Liver (tissue), 3 donors: ENCODE measurements around the gene C2orf76.

ENCODE experiments used
- TAF1 ChIP-seq: conservative IDR thresholded peaks from 2 replicates; pipeline ENCODE4 v1.6.1; 2016; ENCODE audit warnings: antibody characterized with exemption, mild to moderate bottlenecking
- TF ChIP-seq, protein P1 (sequence below): fragments of 150-350 bp; IDR thresholded peaks from 2 replicates; pipeline ENCODE4 v1.5.1; 2017; ENCODE audit warnings: improper control_type of control experiment, low read depth, low read length; ENCODE audit not compliant: missing input control
- TF ChIP-seq, protein P2 (sequence below): IDR thresholded peaks from 2 replicates; pipeline ENCODE4 v1.6.1; 2016; ENCODE audit warnings: antibody characterized with exemption
- TF ChIP-seq, protein P3 (sequence below): IDR thresholded peaks from 2 replicates; pipeline ENCODE4 v1.6.1; 2016; ENCODE audit warnings: antibody characterized with exemption, mild to moderate bottlenecking
- donor health status: healthy.
- donor health status: healthy.

DNA sequence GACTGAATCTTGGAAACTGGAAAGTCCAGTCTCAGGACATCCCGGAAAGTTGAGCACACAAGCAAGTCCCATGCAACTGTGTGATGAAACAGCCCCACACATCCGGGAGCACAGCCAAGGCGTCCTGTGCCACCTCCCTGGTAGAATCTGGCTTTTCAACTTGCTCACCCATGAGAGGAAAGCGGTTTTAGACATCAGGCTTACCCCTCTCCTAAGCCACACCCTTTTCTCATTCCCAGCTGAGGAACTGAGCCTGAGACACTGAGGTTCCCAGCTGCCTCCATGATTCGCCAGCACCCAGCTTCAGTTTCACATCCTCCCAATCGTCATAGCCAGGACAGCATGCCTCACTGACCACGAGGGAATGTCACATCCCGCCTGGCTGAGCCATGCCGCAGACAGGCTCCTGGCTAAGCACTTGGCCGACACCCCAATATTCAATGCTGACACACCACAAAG lies 82.7 kb downstream of the C2orf76 start:
- TF ChIP-seq, protein P1, sequence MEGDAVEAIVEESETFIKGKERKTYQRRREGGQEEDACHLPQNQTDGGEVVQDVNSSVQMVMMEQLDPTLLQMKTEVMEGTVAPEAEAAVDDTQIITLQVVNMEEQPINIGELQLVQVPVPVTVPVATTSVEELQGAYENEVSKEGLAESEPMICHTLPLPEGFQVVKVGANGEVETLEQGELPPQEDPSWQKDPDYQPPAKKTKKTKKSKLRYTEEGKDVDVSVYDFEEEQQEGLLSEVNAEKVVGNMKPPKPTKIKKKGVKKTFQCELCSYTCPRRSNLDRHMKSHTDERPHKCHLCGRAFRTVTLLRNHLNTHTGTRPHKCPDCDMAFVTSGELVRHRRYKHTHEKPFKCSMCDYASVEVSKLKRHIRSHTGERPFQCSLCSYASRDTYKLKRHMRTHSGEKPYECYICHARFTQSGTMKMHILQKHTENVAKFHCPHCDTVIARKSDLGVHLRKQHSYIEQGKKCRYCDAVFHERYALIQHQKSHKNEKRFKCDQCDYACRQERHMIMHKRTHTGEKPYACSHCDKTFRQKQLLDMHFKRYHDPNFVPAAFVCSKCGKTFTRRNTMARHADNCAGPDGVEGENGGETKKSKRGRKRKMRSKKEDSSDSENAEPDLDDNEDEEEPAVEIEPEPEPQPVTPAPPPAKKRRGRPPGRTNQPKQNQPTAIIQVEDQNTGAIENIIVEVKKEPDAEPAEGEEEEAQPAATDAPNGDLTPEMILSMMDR = no peak
- TF ChIP-seq, protein P2, sequence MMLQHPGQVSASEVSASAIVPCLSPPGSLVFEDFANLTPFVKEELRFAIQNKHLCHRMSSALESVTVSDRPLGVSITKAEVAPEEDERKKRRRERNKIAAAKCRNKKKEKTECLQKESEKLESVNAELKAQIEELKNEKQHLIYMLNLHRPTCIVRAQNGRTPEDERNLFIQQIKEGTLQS = no peak
- TF ChIP-seq TAF1 = no peak
- TF ChIP-seq, protein P3, sequence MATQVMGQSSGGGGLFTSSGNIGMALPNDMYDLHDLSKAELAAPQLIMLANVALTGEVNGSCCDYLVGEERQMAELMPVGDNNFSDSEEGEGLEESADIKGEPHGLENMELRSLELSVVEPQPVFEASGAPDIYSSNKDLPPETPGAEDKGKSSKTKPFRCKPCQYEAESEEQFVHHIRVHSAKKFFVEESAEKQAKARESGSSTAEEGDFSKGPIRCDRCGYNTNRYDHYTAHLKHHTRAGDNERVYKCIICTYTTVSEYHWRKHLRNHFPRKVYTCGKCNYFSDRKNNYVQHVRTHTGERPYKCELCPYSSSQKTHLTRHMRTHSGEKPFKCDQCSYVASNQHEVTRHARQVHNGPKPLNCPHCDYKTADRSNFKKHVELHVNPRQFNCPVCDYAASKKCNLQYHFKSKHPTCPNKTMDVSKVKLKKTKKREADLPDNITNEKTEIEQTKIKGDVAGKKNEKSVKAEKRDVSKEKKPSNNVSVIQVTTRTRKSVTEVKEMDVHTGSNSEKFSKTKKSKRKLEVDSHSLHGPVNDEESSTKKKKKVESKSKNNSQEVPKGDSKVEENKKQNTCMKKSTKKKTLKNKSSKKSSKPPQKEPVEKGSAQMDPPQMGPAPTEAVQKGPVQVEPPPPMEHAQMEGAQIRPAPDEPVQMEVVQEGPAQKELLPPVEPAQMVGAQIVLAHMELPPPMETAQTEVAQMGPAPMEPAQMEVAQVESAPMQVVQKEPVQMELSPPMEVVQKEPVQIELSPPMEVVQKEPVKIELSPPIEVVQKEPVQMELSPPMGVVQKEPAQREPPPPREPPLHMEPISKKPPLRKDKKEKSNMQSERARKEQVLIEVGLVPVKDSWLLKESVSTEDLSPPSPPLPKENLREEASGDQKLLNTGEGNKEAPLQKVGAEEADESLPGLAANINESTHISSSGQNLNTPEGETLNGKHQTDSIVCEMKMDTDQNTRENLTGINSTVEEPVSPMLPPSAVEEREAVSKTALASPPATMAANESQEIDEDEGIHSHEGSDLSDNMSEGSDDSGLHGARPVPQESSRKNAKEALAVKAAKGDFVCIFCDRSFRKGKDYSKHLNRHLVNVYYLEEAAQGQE = peak; percentile 50
